H9 (cell line): ENCODE data around the gene ZNF576. TPM values are rescaled to one million over a fixed set of nuclear protein-coding genes. Genes with fewer than 3 reads are reported as not detected.

Experiments used
- DNase-seq: peaks from one replicate; pipeline ENCODE4 v3.0.0-alpha.2; 2017
- H2AFZ ChIP-seq: one replicate; pipeline ENCODE4 v1.6.1; 2013; ENCODE audit warnings: mild to moderate bottlenecking, low read length, control low read depth, moderate library complexity
- H2AK5ac ChIP-seq: 2 replicates; pipeline ENCODE4 v1.6.1; 2013; ENCODE audit warnings: low read length, control low read depth, mixed read lengths; ENCODE audit not compliant: insufficient read length
- H2BK120ac ChIP-seq: one replicate; pipeline ENCODE4 v1.6.1; 2013; ENCODE audit warnings: low read depth, mild to moderate bottlenecking, low read length, control low read depth, inconsistent platforms; ENCODE audit not compliant: poor library complexity, severe bottlenecking
- H2BK12ac ChIP-seq: 2 replicates; pipeline ENCODE4 v1.6.1; 2013; ENCODE audit warnings: low read length, control low read depth, mixed read lengths, low read depth; ENCODE audit not compliant: insufficient read length
- H2BK15ac ChIP-seq: 2 replicates; pipeline ENCODE4 v1.6.1; 2013; ENCODE audit warnings: low read depth, low read length, control low read depth
- H2BK20ac ChIP-seq: one replicate; pipeline ENCODE4 v1.6.1; 2013; ENCODE audit warnings: low read depth, mild to moderate bottlenecking, low read length, control low read depth, inconsistent platforms; ENCODE audit not compliant: poor library complexity, severe bottlenecking
- H2BK5ac ChIP-seq: 2 replicates; pipeline ENCODE4 v1.6.1; 2013; ENCODE audit warnings: low read length, control low read depth, mixed read lengths; ENCODE audit not compliant: insufficient read length
- H3K14ac ChIP-seq: 2 replicates; pipeline ENCODE4 v1.6.1; 2013; ENCODE audit warnings: low read length, control low read depth; ENCODE audit not compliant: insufficient read depth
- H3K18ac ChIP-seq: 2 replicates; pipeline ENCODE4 v1.6.1; 2013; ENCODE audit warnings: low read depth, mild to moderate bottlenecking, mixed read lengths, low read length, control low read depth; ENCODE audit not compliant: insufficient read length
- H3K23ac ChIP-seq: 2 replicates; pipeline ENCODE4 v1.6.1; 2013; ENCODE audit warnings: low read length, control low read depth, mixed read lengths, low read depth; ENCODE audit not compliant: insufficient read length
- H3K23me2 ChIP-seq: 2 replicates; pipeline ENCODE4 v1.6.1; 2013; ENCODE audit warnings: low read depth, mild to moderate bottlenecking, mixed read lengths, low read length, control low read depth; ENCODE audit not compliant: insufficient read length, poor library complexity, severe bottlenecking
- H3K27ac ChIP-seq: 2 replicates; pipeline ENCODE4 v1.5.1; 2013; ENCODE audit warnings: low read length, control low read depth, mixed read lengths, low read depth; ENCODE audit not compliant: insufficient read length
- H3K27me3 ChIP-seq: 2 replicates; pipeline ENCODE4 v1.6.1; 2013; ENCODE audit warnings: low read length, control low read depth, inconsistent platforms; ENCODE audit not compliant: insufficient read depth
- H3K4ac ChIP-seq: 2 replicates; pipeline ENCODE4 v1.6.1; 2013; ENCODE audit warnings: low read depth, mild to moderate bottlenecking, control low read depth, inconsistent platforms, low read length, moderate library complexity
- H3K4me1 ChIP-seq: 2 replicates; pipeline ENCODE4 v1.6.1; 2013; ENCODE audit warnings: low read length, control low read depth, inconsistent platforms; ENCODE audit not compliant: insufficient read depth
- H3K4me2 ChIP-seq: 2 replicates; pipeline ENCODE4 v1.6.1; 2013; ENCODE audit warnings: low read length, control low read depth, mixed read lengths; ENCODE audit not compliant: insufficient read length, insufficient read depth
- H3K56ac ChIP-seq: 2 replicates; pipeline ENCODE4 v1.6.1; 2013; ENCODE audit warnings: low read depth, mild to moderate bottlenecking, mixed read lengths, low read length, control low read depth; ENCODE audit not compliant: insufficient read length
- H3K79me1 ChIP-seq: 2 replicates; pipeline ENCODE4 v1.6.1; 2013; ENCODE audit warnings: low read depth, mild to moderate bottlenecking, moderate library complexity, low read length, control low read depth, inconsistent platforms; ENCODE audit not compliant: insufficient read depth, poor library complexity, severe bottlenecking
- H3K79me2 ChIP-seq: 2 replicates; pipeline ENCODE4 v1.6.1; 2013; ENCODE audit warnings: low read length, control low read depth, inconsistent platforms; ENCODE audit not compliant: insufficient read depth
- H3K9ac ChIP-seq: 2 replicates; pipeline ENCODE4 v1.6.1; 2013; ENCODE audit warnings: low read length, control low read depth, mixed read lengths; ENCODE audit not compliant: insufficient read length; ENCODE audit errors: extremely low read depth
- H3K9me3 ChIP-seq: one replicate; pipeline ENCODE4 v1.6.1; 2013; ENCODE audit warnings: low read depth, low read length, inconsistent platforms; ENCODE audit not compliant: control insufficient read depth
- H3T11ph ChIP-seq: one replicate; pipeline ENCODE4 v1.6.1; 2013; ENCODE audit warnings: mild to moderate bottlenecking, low read length, control low read depth, inconsistent platforms
- H4K20me1 ChIP-seq: one replicate; pipeline ENCODE4 v1.6.1; 2013; ENCODE audit not compliant: control insufficient read depth, insufficient read length, insufficient read depth
- H4K5ac ChIP-seq: 2 replicates; pipeline ENCODE4 v1.6.1; 2013; ENCODE audit warnings: low read depth, mild to moderate bottlenecking, mixed read lengths, low read length, control low read depth; ENCODE audit not compliant: insufficient read length
- H4K8ac ChIP-seq: replicated peaks from 2 replicates; pipeline ENCODE4 v1.6.1; 2013; ENCODE audit warnings: low read length, control low read depth, mixed read lengths, low read depth; ENCODE audit not compliant: insufficient read length
- H4K91ac ChIP-seq: 2 replicates; pipeline ENCODE4 v1.6.1; 2013; ENCODE audit warnings: low read depth, mild to moderate bottlenecking, moderate library complexity, mixed read lengths, low read length, control low read depth; ENCODE audit not compliant: insufficient read length
- H3K27ac Mint-ChIP-seq, 3 experiments: 2 replicates in 2 of 3; 3 replicates in 1 of 3; pipeline ENCODE4 v1.8.0; 2020 to 2021; ENCODE audit warnings: mixed read lengths in 3 of 3, mild to moderate bottlenecking in 1 of 3, moderate library complexity in 1 of 3
- H3K27me3 Mint-ChIP-seq: 2 replicates; pipeline ENCODE4 v1.8.0; 2021; ENCODE audit warnings: low read depth, mild to moderate bottlenecking, moderate library complexity, mixed read lengths
- H3K36me3 Mint-ChIP-seq, 3 experiments: 2 replicates in 2 of 3; 3 replicates in 1 of 3; pipeline ENCODE4 v1.8.0; 2020 to 2021; ENCODE audit warnings: low read depth in 3 of 3, mixed read lengths in 3 of 3; ENCODE audit not compliant: insufficient read depth in 1 of 3
- H3K4me1 Mint-ChIP-seq, 2 experiments: 2 replicates each; pipeline ENCODE4 v1.8.0; 2020; ENCODE audit warnings: mixed read lengths in 2 of 2
- H3K4me3 Mint-ChIP-seq, 2 experiments: 2 replicates in 1 of 2; 3 replicates in 1 of 2; pipeline ENCODE4 v1.8.0; 2020 to 2021; ENCODE audit warnings: mild to moderate bottlenecking in 2 of 2, mixed read lengths in 2 of 2, moderate library complexity in 1 of 2
- H3K9me3 Mint-ChIP-seq, 2 experiments: 2 replicates in 1 of 2; 3 replicates in 1 of 2; pipeline ENCODE4 v1.8.0; 2020; ENCODE audit warnings: mild to moderate bottlenecking in 2 of 2, mixed read lengths in 2 of 2, moderate library complexity in 1 of 2
- CTCF ChIP-seq: fragments of 200-600 bp; sonication (generic); conservative IDR thresholded peaks from 3 replicates; pipeline ENCODE4 v1.8.0; 2021; ENCODE audit warnings: antibody characterized with exemption, mild to moderate bottlenecking
- WGBS: extraction: QIAGEN DNeasy Blood & Tissue Kit; methylation state at CpG from one replicate; pipeline ENCODE4 v1.1.7; 2013; ENCODE audit warnings: missing lambda C conversion rate, low lambda C conversion rate, mixed read lengths; ENCODE audit not compliant: insufficient read length; ENCODE audit errors: extremely low coverage; 5-methylcytosine and 5-hydroxymethylcytosine counted together
- total RNA-seq: library from RNA; stranded (reverse); gene quantifications from 2 replicates; pipeline ENCODE4 v1.2.1, GENCODE V29; 2021

ZNF576 gene
- total RNA-seq, 1 experiment from 2014 or later = 19.7 TPM

DNA sequence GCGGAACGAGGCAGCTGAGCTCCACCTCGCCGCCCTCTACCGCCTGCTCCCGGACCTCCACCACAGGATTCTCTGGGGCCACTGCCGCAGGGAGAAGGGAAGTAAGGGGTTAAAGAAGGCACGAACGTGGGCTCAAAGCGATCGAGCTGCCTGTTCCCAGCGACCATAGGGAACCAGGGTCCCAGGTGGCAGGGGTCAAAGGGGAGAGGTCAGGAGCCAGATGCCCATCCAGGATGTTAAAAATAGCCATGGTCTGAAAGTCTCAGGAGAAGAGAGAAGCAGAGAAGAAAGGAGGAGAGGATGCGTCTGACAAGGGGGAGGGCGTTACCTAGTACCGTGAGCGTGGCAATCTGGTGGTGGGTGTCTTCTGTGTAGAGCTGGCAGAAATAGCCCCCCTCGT is 30.4 kb downstream of the ZNF576 start:
- H3K9me3 ChIP-seq = no peaks in the 10 kb centered on the region
- H3K27ac Mint-ChIP-seq = no peak overlapping the region
- no peak overlapping the region for H2BK15ac ChIP-seq
- no peaks in the 10 kb centered on the region for H3K9me3 Mint-ChIP-seq
- peaks cover 28% of the 10 kb centered on the region for H3K27me3 Mint-ChIP-seq
- H4K20me1 ChIP-seq = no peaks in the 10 kb centered on the region
- peaks cover 10 to 26% (median 11%) of the 10 kb centered on the region in 3 experiments; a peak in 5 of 7 replicates for H3K36me3 Mint-ChIP-seq
- TF ChIP-seq CTCF = no peak
- H3K27ac ChIP-seq = no peak overlapping the region
- H2BK5ac ChIP-seq = no peak overlapping the region
- no peak overlapping the region for H2BK120ac ChIP-seq
- H3K79me1 ChIP-seq = no peaks in the 10 kb centered on the region
- H3T11ph ChIP-seq = no peak overlapping the region
- no peak overlapping the region for H3K4me2 ChIP-seq
- H3K4me3 Mint-ChIP-seq = no peak overlapping the region
- DNase-seq = no peak
- no peak overlapping the region for H2AK5ac ChIP-seq
- H4K91ac ChIP-seq = no peak overlapping the region
- H3K79me2 ChIP-seq = no peaks in the 10 kb centered on the region
- no peaks in the 10 kb centered on the region for H3K27me3 ChIP-seq
- no peak overlapping the region for H4K8ac ChIP-seq
- H3K14ac ChIP-seq = no peak overlapping the region; the same call in 1 of the 2 replicates
- H3K23ac ChIP-seq = no peak overlapping the region
- no peak overlapping the region for H3K18ac ChIP-seq
- no peak overlapping the region for H3K4ac ChIP-seq
- no CpG with 5 or more reads among the region's 17 CpGs for WGBS
- H3K4me1 Mint-ChIP-seq = peaks cover 11 to 23% of the 10 kb centered on the region in 2 experiments
- H2BK20ac ChIP-seq = no peak overlapping the region
- no peaks in the 10 kb centered on the region for H3K23me2 ChIP-seq
- no peak overlapping the region for H3K56ac ChIP-seq
- no peak overlapping the region for H2AFZ ChIP-seq
- no peak overlapping the region for H4K5ac ChIP-seq
- H3K4me1 ChIP-seq = no peaks in the 10 kb centered on the region; the same call in 1 of the 2 replicates
- H2BK12ac ChIP-seq = no peak overlapping the region
- H3K9ac ChIP-seq = no peak overlapping the region
